22Rv1 (cell line): ENCODE data around the gene VTI1A.
"Not testable (repeated sequence)": the region's sequence is repeated elsewhere in the genome, so short reads cannot be mapped to it uniquely, and the experiment has no call there.

ENCODE experiments used
- H3K27ac ChIP-seq: fragments of 450-650 bp; 2 replicates; pipeline ENCODE4 v1.5.1; 2017
- CTCF ChIP-seq: fragments of 450-650 bp; IDR thresholded peaks from 2 replicates; pipeline ENCODE4 v1.5.1; 2017; ENCODE audit warnings: mild to moderate bottlenecking
- ZFX ChIP-seq: fragments of 450-650 bp; IDR thresholded peaks from 2 replicates; pipeline ENCODE4 v1.6.1; 2017; ENCODE audit warnings: antibody characterized with exemption, borderline replicate concordance

VTI1A gene

GRCh38 chr10:112446855-112447619 lies at the start of gene VTI1A, which contains the start of gene ZDHHC6:
VTI1A (plus strand) TSS chr10:112447215; CDS start chr10:112447374, 159 bp downstream.
ZDHHC6 (minus strand) TSS chr10:112446914; CDS start chr10:112445436, 1,478 bp downstream.
- TF ChIP-seq ZFX (no peak), CTCF (peak; percentile 40)
- H3K27ac ChIP-seq: peak within 1 kb of the TSS; percentile 65

GRCh38 chr10:112397592-112397991 lies 49.4 kb upstream of the VTI1A start:
- H3K27ac ChIP-seq: no peak overlapping the region
- TF ChIP-seq CTCF (no peak), ZFX (no peak)

GRCh38 chr10:112402917-112403316 lies 44.1 kb upstream of the VTI1A start:
- no peak overlapping the region for H3K27ac ChIP-seq
- TF ChIP-seq CTCF: no peak
- TF ChIP-seq ZFX: no peak

GRCh38 chr10:112404617-112405016 lies 42.4 kb upstream of the VTI1A start:
- TF ChIP-seq ZFX (no peak), CTCF (no peak)
- no peak overlapping the region for H3K27ac ChIP-seq

GRCh38 chr10:112406806-112407205 lies 40.2 kb upstream of the VTI1A start:
- H3K27ac ChIP-seq: not testable (repeated sequence)

GRCh38 chr10:112407696-112408095 lies 39.3 kb upstream of the VTI1A start:
- H3K27ac ChIP-seq: no peak overlapping the region
- TF ChIP-seq CTCF: no peak
- TF ChIP-seq ZFX: no peak

- TF ChIP-seq ZFX (no peak), CTCF (no peak)
- no peak overlapping the region for H3K27ac ChIP-seq
These were observed 37.7 kb upstream of the VTI1A start for GRCh38 chr10:112409299-112409698.
